Mucosa of descending colon (tissue), 3 donors: ENCODE data around the gene ALAD. TPM values are rescaled to one million over a fixed set of nuclear protein-coding genes. Genes with fewer than 3 reads are reported as not detected.

ENCODE experiments used
- ATAC-seq: fragments of 200-7000 bp; cut with Tn5 transposase; one replicate; pipeline ENCODE4 v1.9.1; 2020; ENCODE audit warnings: mild to moderate bottlenecking, moderate library complexity
- DNase-seq, 3 donors: peaks; one replicate each; pipeline ENCODE4 v3.0.0-alpha.2; 2020
- H3K36me3 ChIP-seq: fragments of 200-600 bp; one replicate; pipeline ENCODE4 v1.8.0; 2021; ENCODE audit warnings: low read depth, mild to moderate bottlenecking
- H3K4me1 ChIP-seq: fragments of 200-600 bp; one replicate; pipeline ENCODE4 v1.8.0; 2021; ENCODE audit warnings: low read depth, mild to moderate bottlenecking
- H3K4me3 ChIP-seq: fragments of 200-600 bp; one replicate; pipeline ENCODE4 v1.8.0; 2021; ENCODE audit warnings: mild to moderate bottlenecking
- H3K9me3 ChIP-seq: fragments of 200-600 bp; one replicate; pipeline ENCODE4 v1.8.0; 2021; ENCODE audit warnings: mild to moderate bottlenecking
- CTCF ChIP-seq: fragments of 200-600 bp; IDR thresholded peaks from one replicate; pipeline ENCODE4 v1.8.0; 2022; ENCODE audit warnings: antibody characterized with exemption, mild to moderate bottlenecking
- intact Hi-C, 2 donors: fragments of 100-400 bp; cut with DNase I in 1 of 2; cut with micrococcal nuclease in 1 of 2; formaldehyde crosslinking; loops; one replicate each; pipeline versions ENCODE4 v1.11.0 to v1.11.1; 2022; cut with DNase I, micrococcal nuclease
- total RNA-seq, 3 donors: library from RNA; stranded (reverse); fragmentation: NEBNext Ultra II Directional in 2 of 3; extraction: Animal tissue kit (Norgen Biotek cat#: 25700) in 2 of 3; gene quantifications; one replicate each; pipeline versions ENCODE4 v1.2.1 to v1.2.4, GENCODE V29; 2021 to 2023
- donor health status: DM: no; HTN: no; CAD: no; lungs with moderate emphysema.
- donor health status: DM: no; HTN: no; CAD: no.
- donor health status: DM: no; HTN: yes; CAD: no.

ALAD gene
- total RNA-seq, 3 donors from 2014 or later, result 51.2 to 82.4 (median 56.3) TPM

GRCh38 chr9:113375057-113376023, 25.7 kb downstream of the ALAD start:
- peak in 2 of 3 donors; percentile 58 to 65 for DNase-seq
- Histone ChIP-seq H3K4me1 (peaks cover 14% of the 10 kb centered on the region), H3K9me3 (no peaks in the 10 kb centered on the region), H3K4me3 (peak overlapping the region; percentile 43), H3K36me3 (peaks cover 9% of the 10 kb centered on the region)
- peak; percentile 69 for ATAC-seq
- TF ChIP-seq CTCF, result no peak
- intact Hi-C loops, result no loop called here

DNA sequence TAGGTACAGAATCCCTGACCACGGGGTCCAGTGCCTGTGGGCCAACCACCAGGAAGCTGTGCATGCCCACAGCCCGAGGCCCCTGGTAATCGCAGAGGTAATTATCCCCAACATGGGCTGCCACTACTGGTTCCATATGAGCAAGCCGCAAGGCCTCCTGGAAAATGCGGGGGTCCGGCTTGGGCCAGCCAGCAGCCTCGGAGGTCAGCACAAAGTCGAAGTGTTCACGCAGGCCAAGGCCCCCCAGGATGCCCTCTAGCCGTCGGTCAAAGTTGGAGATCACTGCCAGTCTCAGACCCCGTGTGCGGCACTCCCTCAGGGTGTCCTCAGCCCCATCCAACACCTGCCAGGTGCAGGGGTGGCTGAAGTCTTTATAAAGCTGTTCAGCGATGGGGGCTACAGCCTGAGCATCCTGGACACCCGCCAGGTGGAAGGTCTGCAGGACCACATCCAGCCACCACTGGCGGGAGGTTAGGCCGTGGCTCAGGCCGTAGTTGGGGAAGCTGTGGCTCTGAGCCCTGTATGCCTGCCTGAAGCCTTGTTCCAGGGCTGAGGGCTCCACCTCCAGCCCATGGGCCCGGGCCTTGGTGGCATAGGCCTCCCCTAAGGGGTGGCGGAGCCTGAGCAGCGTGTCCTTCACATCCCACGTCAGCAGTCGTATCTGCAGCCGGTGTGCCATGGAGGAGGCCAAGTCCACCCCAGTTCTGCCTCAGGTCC, 27.2 kb downstream of the ALAD start:
- peaks cover 14% of the 10 kb centered on the region for H3K4me1 ChIP-seq
- peaks cover 9% of the 10 kb centered on the region for H3K36me3 ChIP-seq
- DNase-seq (no peak), ATAC-seq (no peak)
- intact Hi-C loops, result no loop called here
- no peaks in the 10 kb centered on the region for H3K9me3 ChIP-seq
- no peak overlapping the region for H3K4me3 ChIP-seq
- TF ChIP-seq CTCF, result no peak

DNA sequence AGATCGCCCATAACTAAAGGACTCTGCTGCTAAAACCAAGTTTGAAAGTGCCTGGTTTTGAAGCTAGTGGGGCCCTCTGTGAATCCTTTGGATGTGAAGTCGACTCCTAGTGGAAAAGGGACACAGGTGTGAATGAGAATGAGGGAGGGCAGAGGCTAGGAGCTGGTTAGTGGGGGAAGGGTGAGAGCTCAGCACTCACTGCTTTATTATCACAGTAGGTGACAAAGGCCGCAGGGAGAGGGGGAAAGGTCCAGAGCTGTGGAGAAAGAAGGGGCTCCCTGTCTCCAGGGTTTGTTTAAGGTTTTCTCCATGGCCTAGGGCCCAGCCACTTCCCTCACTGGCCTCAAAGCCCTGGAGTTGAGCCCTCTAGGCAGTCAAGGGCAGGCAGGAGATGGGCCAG, 27.8 kb downstream of the ALAD start:
- TF ChIP-seq CTCF, result no peak
- intact Hi-C loops, result no loop called here
- DNase-seq (no peak), ATAC-seq (no peak)
- Histone ChIP-seq H3K4me1 (peaks cover 10% of the 10 kb centered on the region), H3K9me3 (no peaks in the 10 kb centered on the region), H3K36me3 (peaks cover 9% of the 10 kb centered on the region), H3K4me3 (no peak overlapping the region)

- ATAC-seq (no peak), DNase-seq (no peak)
- no peaks in the 10 kb centered on the region for H3K9me3 ChIP-seq
- intact Hi-C loops, result no loop called here
- TF ChIP-seq CTCF, result no peak
- H3K36me3 ChIP-seq, result peaks cover 9% of the 10 kb centered on the region
- H3K4me3 ChIP-seq, result no peak overlapping the region
- H3K4me1 ChIP-seq, result peaks cover 10% of the 10 kb centered on the region
These were observed 29.0 kb downstream of the ALAD start for GRCh38 chr9:113372059-113372458.

- no peak for TF ChIP-seq CTCF
- Histone ChIP-seq H3K4me1 (peaks cover 10% of the 10 kb centered on the region), H3K36me3 (peaks cover 9% of the 10 kb centered on the region), H3K9me3 (no peaks in the 10 kb centered on the region), H3K4me3 (no peak overlapping the region)
- DNase-seq (no peak), ATAC-seq (no peak)
- intact Hi-C loops, result no loop called here
These were observed 30.2 kb downstream of the ALAD start for GRCh38 chr9:113370806-113371325.
